ENCODE results near the gene MYO1E. TPM values are rescaled to one million over a fixed set of nuclear protein-coding genes. Genes with fewer than 3 reads are reported as not detected.
A peak's percentile ranks its signal among the peaks of the same experiment; 100 is the strongest.

The MYO1E gene
- total RNA-seq, 4 donors from 2014 or later, result 23.3 to 99.8 (median 66.5) TPM

- TF ChIP-seq POLR2A (IDR thresholded peaks at IDR 0.05), result no peak
- TF ChIP-seq, protein P1, sequence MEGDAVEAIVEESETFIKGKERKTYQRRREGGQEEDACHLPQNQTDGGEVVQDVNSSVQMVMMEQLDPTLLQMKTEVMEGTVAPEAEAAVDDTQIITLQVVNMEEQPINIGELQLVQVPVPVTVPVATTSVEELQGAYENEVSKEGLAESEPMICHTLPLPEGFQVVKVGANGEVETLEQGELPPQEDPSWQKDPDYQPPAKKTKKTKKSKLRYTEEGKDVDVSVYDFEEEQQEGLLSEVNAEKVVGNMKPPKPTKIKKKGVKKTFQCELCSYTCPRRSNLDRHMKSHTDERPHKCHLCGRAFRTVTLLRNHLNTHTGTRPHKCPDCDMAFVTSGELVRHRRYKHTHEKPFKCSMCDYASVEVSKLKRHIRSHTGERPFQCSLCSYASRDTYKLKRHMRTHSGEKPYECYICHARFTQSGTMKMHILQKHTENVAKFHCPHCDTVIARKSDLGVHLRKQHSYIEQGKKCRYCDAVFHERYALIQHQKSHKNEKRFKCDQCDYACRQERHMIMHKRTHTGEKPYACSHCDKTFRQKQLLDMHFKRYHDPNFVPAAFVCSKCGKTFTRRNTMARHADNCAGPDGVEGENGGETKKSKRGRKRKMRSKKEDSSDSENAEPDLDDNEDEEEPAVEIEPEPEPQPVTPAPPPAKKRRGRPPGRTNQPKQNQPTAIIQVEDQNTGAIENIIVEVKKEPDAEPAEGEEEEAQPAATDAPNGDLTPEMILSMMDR (IDR thresholded peaks at IDR 0.05), result no peak
- Histone ChIP-seq H3K4me3 (no peak overlapping the region), H3K9me3 (peaks cover 0 to 7% of the 10 kb centered on the region in 2 donors), H3K27ac (no peak overlapping the region), H3K27me3 (no peaks in the 10 kb centered on the region), H3K4me1 (no peaks in the 10 kb centered on the region), H3K36me3 (no peaks in the 10 kb centered on the region)
- DNase-seq, result no peak
- intact Hi-C loops (cut with DNase I; ENCODE audit: low total_unique reads), result no loop called here
These were observed 186.9 kb downstream of the MYO1E start for GRCh38 chr15:59185725-59186124.

- TF ChIP-seq, protein P1 (IDR thresholded peaks at IDR 0.05), result no peak
- no peak for TF ChIP-seq POLR2A (IDR thresholded peaks at IDR 0.05)
- no peaks in the 10 kb centered on the region for H3K36me3 ChIP-seq
- H3K27me3 ChIP-seq, result no peaks in the 10 kb centered on the region
- no peak for DNase-seq
- no peak overlapping the region for H3K4me3 ChIP-seq
- no peak overlapping the region for H3K27ac ChIP-seq
- intact Hi-C loops (cut with DNase I; ENCODE audit: low total_unique reads), result no loop called here
- peaks cover 0 to 7% of the 10 kb centered on the region in 2 donors for H3K9me3 ChIP-seq
- H3K4me1 ChIP-seq, result no peaks in the 10 kb centered on the region
These were observed 191.6 kb downstream of the MYO1E start for GRCh38 chr15:59180945-59181600.

GRCh38 chr15:59179717-59180116, 193.0 kb downstream of the MYO1E start:
- no peak for TF ChIP-seq POLR2A (IDR thresholded peaks at IDR 0.05)
- TF ChIP-seq, protein P1 (IDR thresholded peaks at IDR 0.05), result no peak
- Histone ChIP-seq H3K36me3 (no peaks in the 10 kb centered on the region), H3K4me1 (peaks cover 0 to 3% of the 10 kb centered on the region in 2 donors), H3K27me3 (no peaks in the 10 kb centered on the region), H3K27ac (no peak overlapping the region), H3K9me3 (peaks cover 0 to 7% of the 10 kb centered on the region in 2 donors), H3K4me3 (no peak overlapping the region)
- no peak for DNase-seq
- intact Hi-C loops (cut with DNase I; ENCODE audit: low total_unique reads), result no loop called here

GRCh38 chr15:59178151-59178695, 194.4 kb downstream of the MYO1E start:
- Histone ChIP-seq H3K36me3 (no peaks in the 10 kb centered on the region), H3K27me3 (no peaks in the 10 kb centered on the region), H3K27ac (no peak overlapping the region), H3K4me3 (no peak overlapping the region), H3K4me1 (peaks cover 0 to 3% of the 10 kb centered on the region in 2 donors), H3K9me3 (peaks cover 0 to 7% of the 10 kb centered on the region in 2 donors)
- TF ChIP-seq POLR2A (IDR thresholded peaks at IDR 0.05), result no peak
- TF ChIP-seq, protein P1 (IDR thresholded peaks at IDR 0.05), result no peak
- intact Hi-C loops (cut with DNase I; ENCODE audit: low total_unique reads), result no loop called here
- no peak for DNase-seq

- Histone ChIP-seq H3K4me3 (no peak overlapping the region), H3K27me3 (no peaks in the 10 kb centered on the region), H3K27ac (peak overlapping the region in 1 of 2 donors; percentile 17), H3K36me3 (no peaks in the 10 kb centered on the region), H3K4me1 (peaks cover 0 to 3% of the 10 kb centered on the region in 2 donors), H3K9me3 (peaks cover 0 to 7% of the 10 kb centered on the region in 2 donors)
- TF ChIP-seq, protein P1 (IDR thresholded peaks at IDR 0.05), result no peak
- TF ChIP-seq POLR2A (IDR thresholded peaks at IDR 0.05), result no peak
- intact Hi-C loops (cut with DNase I; ENCODE audit: low total_unique reads), result no loop called here
- no peak for DNase-seq
These were observed 195.4 kb downstream of the MYO1E start for GRCh38 chr15:59177317-59177660.

All from uterus (tissue), 4 donors.